RKO (cell line): ENCODE data around the gene RNF182.
"Not testable (repeated sequence)": the region's sequence is repeated elsewhere in the genome, so short reads cannot be mapped to it uniquely, and the experiment has no call there.

Experiments
- DNase-seq: peaks from one replicate; pipeline ENCODE4 v3.0.0-alpha.2; 2016; ENCODE audit warnings: low spot score

The RNF182 gene

GRCh38 chr6:13924949-13925881 is at the start of gene RNF182:
Gene RNF182 (plus strand): TSS chr6:13924952. CDS start chr6:13977120, 52,168 bp downstream.
- no peak for DNase-seq

- DNase-seq: no peak
These were observed 47.7 kb upstream of the RNF182 start for GRCh38 chr6:13877051-13877450.

- not testable (repeated sequence) for DNase-seq
These were observed 44.6 kb upstream of the RNF182 start for GRCh38 chr6:13880061-13880663.

GRCh38 chr6:13881621-13882165 is 43.1 kb upstream of the RNF182 start:
- no peak for DNase-seq

DNA sequence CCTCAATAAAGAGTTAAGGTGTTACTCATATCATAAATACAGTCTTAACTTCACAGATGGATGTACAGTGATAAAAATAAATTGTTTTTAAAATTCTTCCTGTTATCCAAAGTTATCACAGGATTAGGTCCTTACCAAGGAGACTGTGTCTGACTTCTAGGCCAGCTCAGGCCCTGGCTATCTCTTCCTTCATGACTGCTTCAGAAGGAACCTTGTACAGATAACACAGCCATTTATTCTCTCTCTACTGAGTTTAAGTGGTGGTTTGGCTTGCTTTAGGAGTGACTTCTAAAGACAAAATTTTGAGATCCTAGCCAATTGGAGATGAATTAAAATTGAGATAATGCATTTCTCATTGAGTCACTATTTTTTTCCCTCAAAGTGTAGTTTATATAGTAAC is 40.8 kb upstream of the RNF182 start:
- DNase-seq: no peak

- DNase-seq: no peak
These were observed 40.4 kb upstream of the RNF182 start for GRCh38 chr6:13884397-13884796.

DNA sequence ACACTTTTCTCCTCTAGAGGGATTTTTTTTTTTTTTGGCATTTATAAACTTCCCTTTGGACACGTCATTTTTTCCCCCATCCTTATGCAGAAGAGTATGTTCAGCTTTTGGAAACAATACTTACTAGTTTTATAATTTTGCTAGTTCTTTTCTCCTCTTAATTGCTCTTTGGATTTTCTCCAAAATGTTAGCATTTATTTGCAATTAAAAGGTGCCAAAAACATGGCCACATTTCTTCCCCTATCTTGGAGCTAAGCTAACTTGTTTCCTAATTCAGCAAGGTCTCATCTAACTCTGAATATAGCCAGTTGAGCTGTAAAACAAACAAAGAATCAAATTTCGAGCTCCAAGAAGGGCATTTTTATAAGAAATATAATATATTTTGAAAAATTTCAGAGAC is 39.2 kb upstream of the RNF182 start:
- DNase-seq: no peak

DNA sequence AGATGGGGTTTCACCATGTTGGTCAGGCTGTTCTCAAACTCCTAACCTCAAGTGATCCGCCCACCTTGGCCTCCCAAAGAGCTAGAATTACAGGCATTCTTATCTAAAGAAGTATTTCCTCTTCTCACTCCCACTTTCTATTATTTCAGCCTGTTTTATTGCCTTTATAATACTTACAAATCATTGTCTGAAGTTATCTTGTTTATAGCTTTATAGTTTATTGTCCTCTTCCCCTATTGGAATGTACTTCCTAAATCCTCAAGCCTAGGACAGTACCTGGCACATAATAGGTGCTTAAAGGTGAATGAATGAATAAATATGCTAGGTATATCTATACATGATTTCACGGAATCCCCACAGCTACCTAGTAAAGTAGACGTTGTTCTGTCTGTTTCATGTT is 37.8 kb upstream of the RNF182 start:
- DNase-seq: no peak

DNA sequence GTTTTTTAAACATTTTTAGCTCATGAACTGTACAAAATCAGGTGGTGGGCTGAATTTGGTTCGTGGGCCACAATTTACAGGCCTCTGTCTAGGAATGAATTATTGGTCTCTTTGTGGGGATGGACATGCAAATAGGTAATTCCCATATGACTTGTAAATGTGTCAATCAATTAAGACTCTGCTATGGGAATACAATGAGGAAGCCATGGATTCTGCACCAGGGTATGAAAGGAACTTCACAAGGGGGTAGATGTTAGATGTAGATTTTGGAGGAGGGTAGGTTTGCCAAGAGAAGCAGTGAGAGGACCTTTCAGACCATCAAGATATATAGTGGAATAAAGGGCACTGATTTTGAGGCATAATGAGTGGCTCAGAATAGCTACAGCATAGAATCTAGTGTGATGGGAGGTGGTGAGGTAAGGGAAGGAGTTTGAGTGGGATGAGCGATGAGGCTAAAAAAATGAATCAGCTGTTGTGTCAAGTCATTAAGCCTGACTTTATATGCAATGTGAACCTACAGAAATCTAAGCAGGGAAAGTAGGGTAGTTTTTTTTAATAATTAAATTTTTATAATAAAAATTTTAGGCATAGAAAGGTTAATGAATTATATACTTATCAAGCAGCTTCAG is 32.6 kb upstream of the RNF182 start:
- DNase-seq: no peak

GRCh38 chr6:13902922-13903321 is 21.8 kb upstream of the RNF182 start:
- DNase-seq: no peak

DNA sequence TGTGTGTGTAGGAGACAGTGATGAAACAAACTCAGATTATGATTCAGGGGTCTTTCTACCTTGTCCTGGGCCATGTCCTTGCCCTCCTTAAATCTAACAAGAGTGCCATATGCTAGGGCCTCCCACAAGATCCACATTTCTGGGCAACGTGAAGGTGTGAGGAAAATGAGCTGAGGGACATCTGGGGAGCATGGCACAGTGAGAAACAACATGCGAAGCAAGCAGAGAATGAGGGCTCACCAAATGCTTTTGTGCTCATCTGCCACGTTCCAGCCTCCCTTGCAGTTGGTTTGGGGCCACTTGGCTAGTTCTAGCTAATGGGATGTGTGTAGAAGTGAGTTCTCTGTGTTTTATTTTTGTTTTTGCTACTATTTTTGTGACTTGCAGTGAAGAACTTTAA is 21.4 kb upstream of the RNF182 start:
- no peak for DNase-seq

DNA sequence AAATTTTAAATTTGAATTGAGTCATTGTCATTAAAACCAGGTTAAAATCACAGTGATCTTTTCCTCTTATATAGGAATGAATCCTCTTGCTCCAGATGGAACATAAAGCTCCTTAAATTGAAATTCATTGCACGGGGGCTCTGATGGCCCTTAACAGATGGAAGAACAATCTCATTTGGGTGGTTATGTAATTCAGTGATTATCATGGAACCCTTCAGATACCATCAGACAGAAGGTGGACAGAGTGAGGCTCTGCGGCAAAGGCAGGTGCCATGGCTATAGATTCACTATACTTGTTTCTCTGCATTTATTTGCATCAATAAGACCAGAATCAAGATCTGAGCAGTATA is 17.8 kb upstream of the RNF182 start:
- DNase-seq: no peak

GRCh38 chr6:13907614-13908215 is 17.0 kb upstream of the RNF182 start:
- no peak for DNase-seq

- DNase-seq: peak; percentile 72
These were observed 15.8 kb upstream of the RNF182 start for GRCh38 chr6:13908955-13909381.

DNA sequence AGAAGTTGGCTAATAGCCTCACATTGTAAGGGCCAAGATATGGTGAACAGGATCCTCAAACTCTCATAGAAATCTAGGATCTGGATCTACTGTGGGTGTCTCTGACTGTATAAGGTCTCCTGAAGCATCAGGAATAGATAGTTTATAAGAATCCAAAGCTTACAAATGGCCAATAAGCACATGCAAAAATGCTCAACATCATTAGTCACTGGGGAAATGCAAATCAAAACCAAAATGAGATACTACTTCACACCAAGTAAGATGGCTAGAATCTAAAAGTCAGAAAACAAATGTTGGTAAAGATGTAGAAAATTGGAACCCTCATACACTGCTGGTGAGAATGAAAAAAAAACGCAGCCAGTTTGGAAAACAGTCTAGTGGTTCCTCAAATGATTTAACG is 14.3 kb upstream of the RNF182 start:
- DNase-seq: no peak

DNA sequence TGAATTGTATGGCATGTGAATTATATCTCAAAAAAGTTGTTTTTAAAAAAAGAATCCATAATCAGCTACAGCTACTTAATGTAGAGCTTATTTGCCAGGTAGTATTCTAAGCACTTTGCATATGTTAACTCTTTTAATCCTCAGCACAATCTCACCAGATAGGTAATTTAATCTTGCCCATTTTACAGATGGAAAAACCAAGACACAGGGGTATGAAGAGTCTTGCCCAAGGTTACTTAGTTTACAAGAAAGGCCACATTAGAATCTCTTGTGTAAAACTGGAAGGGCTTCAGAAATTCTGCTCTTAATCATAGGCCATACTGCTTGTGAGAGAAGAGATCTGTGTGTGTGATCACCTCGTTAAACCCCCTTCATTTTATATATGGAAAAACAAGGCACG is 13.4 kb upstream of the RNF182 start:
- DNase-seq: no peak

DNA sequence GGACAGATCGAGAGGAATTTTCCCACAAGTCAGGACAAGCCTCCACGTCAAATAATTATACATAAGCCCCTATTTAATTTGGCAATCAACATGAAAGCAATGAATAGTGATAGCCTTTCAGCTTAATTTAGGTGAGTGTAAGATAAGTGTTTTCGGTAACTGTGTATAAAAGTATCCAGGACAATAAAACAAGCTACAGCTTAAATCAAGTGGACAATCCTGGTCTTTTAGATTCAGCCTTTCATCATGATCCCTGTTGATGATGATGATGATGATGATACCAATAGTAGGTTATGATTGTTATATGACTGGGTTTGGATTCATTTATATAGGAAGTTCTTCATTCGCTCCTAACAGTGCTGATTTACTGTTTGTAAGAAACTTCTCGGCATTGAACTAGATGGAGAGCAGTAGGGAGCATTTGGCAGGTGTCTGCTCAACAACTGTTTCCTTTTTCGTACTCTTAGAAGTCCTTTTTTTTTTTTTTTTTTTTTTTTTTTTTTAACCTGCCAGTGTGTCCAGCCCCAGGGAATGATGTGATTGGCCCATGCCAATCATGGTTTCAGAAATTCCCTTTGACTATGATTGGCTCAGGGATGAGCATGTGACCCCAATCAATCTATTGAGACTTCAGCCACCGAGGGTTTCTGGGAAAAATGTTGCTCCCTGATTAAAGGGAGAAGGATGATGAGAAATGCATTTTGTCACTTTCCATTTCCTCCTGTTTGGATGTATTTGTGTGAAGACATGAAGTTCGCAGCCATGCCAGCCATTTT is 11.3 kb upstream of the RNF182 start:
- DNase-seq: no peak

GRCh38 chr6:13914351-13914750 is 10.4 kb upstream of the RNF182 start:
- DNase-seq: no peak

DNA sequence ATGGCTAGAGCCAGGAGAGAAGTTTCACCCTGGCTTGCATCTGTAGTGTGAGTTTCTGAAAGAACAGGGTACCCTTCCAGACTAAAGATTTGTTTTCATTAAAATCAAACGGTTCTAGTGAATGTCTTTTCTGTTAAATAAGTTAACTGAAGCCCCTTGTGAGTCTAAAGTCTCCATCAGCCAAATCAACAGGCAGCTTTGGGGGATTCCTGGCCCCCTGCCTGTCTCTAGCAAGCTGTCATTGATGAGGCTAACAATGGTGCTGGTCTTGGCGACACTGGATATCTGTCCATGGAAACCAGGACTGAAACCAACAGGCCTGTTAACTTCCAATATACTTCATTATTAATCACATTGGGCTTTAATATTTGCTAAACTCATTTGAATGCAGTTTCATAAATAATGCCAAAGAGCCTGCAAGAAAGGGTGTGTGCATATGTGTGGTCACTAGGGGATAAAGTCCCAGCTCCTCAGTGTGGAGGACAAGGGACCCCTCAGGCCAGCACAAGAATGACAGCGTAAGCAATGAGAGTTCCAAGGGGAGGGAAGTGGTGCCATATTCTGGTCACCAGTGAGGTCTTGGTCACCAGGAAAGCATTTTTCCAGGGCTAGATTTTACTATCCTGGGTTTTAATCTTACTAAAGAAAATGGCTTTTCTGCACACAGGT is 9.1 kb upstream of the RNF182 start:
- DNase-seq: no peak

DNA sequence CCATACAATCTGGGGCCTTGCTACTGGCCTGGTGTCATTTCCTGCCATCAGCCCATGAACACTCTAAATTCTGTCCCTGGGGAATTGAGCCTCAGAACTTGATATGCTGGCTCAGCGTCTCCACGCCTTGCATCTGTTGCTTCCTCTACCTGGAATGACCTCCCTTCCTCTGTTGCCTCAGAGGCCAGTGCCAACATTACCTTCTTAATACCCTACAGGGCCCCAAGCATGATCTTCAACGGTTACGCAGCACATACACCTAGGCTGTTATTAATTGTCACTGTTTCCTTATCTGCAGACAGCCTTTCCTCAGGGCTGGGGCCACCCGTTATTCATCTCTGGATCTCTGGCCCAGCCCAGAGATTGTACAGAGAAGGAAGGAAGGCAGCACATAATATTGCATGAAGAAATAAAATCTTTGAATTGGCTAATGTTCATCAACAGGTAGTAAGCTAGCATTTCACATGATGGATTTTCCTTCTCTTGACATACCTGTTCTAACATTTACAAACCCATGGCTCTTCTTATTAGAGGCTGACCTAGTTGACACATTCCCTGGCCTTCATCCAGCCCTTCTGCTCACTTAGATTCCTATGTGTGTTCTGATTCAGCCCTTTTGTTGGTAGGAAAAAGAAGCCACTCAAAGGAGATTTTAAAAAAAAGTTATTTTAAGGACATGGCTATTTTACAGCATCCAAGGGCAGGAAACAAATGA is 8.4 kb upstream of the RNF182 start:
- no peak for DNase-seq
